HepG2 (cell line): ENCODE measurements around the gene LSM14B. TPM values are rescaled to one million over a fixed set of nuclear protein-coding genes. Genes with fewer than 3 reads are reported as not detected.
A peak's percentile ranks its signal among the peaks of the same experiment; 100 is the strongest.

Experiments used
- ARID2 ChIP-seq: sonication (generic); formaldehyde crosslinking; IDR thresholded peaks from 2 replicates; pipeline ENCODE4 v1.8.1; 2022; ENCODE audit warnings: mild to moderate bottlenecking, missing genetic modification reagents, borderline replicate concordance
- ARID4A ChIP-seq: sonication (generic); formaldehyde crosslinking; IDR thresholded peaks from 2 replicates; pipeline ENCODE4 v1.5.0; 2020; ENCODE audit warnings: mild to moderate bottlenecking, missing genetic modification reagents, borderline replicate concordance
- ARNT2 ChIP-seq: sonication (generic); formaldehyde crosslinking; IDR thresholded peaks from 2 replicates; pipeline ENCODE4 v1.8.0; 2022; ENCODE audit warnings: mild to moderate bottlenecking, low read depth, missing genetic modification reagents, moderate library complexity
- ATF4 ChIP-seq, 2 experiments: fragments of 450-650 bp in 1 of 2; sonication (generic) in 1 of 2; formaldehyde crosslinking; IDR thresholded peaks; 2 replicates each; pipeline versions ENCODE4 v1.5.0 to v1.8.0; 2020 to 2022; ENCODE audit warnings: mild to moderate bottlenecking in 1 of 2, missing genetic modification reagents in 1 of 2
- GABPA ChIP-seq, 2 experiments: IDR thresholded peaks; 2 replicates each; pipeline ENCODE4 v1.6.1; 2011 to 2016; ENCODE audit warnings: low read depth in 2 of 2, low read length in 1 of 2, missing biosample characterization in 1 of 2, missing genetic modification characterization in 1 of 2
- HCFC1 ChIP-seq: fragments of 150-350 bp; IDR thresholded peaks from 2 replicates; pipeline ENCODE4 v1.6.1; 2014; ENCODE audit warnings: low read depth, low read length
- HIVEP1 ChIP-seq: sonication (generic); formaldehyde crosslinking; IDR thresholded peaks from 2 replicates; pipeline ENCODE4 v1.4.0; 2020; ENCODE audit warnings: mild to moderate bottlenecking, missing genetic modification reagents
- ISX ChIP-seq: sonication (generic); formaldehyde crosslinking; conservative IDR thresholded peaks from 2 replicates; pipeline ENCODE4 v1.5.0; 2020; ENCODE audit warnings: missing genetic modification reagents
- KLF16 ChIP-seq, 2 experiments: sonication (generic) in 1 of 2; formaldehyde crosslinking in 1 of 2; IDR thresholded peaks; 2 replicates each; pipeline versions ENCODE4 v1.6.1 to v1.8.0; 2016 to 2023; ENCODE audit warnings: missing genetic modification reagents in 2 of 2, missing compliant biosample characterization in 1 of 2
- MAFF ChIP-seq: IDR thresholded peaks from 2 replicates; pipeline ENCODE4 v1.6.1; 2011; ENCODE audit warnings: low read depth, low read length, improper control_type of control experiment
- PLSCR1 ChIP-seq: sonication (generic); formaldehyde crosslinking; IDR thresholded peaks from 2 replicates; pipeline ENCODE4 v1.5.0; 2020; ENCODE audit warnings: missing genetic modification reagents, mild to moderate bottlenecking, borderline replicate concordance
- PPARG ChIP-seq: conservative IDR thresholded peaks from 2 replicates; pipeline ENCODE4 v1.6.1; 2016; ENCODE audit warnings: missing biosample characterization, missing genetic modification reagents
- RBM39 ChIP-seq: fragments of 200-400 bp; formaldehyde crosslinking; IDR thresholded peaks from one replicate; pipeline ENCODE4 v1.6.1; 2018; ENCODE audit warnings: antibody characterized with exemption, mild to moderate bottlenecking, low read depth, low read length; ENCODE audit not compliant: poor library complexity, severe bottlenecking
- ZEB1 ChIP-seq: IDR thresholded peaks from 2 replicates; pipeline ENCODE4 v1.6.1; 2012; ENCODE audit warnings: mild to moderate bottlenecking, low read depth, inconsistent platforms; ENCODE audit not compliant: insufficient replicate concordance
- ZFP62 ChIP-seq: sonication (generic); formaldehyde crosslinking; IDR thresholded peaks from 2 replicates; pipeline ENCODE4 v1.4.0; 2020; ENCODE audit warnings: missing genetic modification reagents
- ZNF136 ChIP-seq: sonication (generic); formaldehyde crosslinking; IDR thresholded peaks from 2 replicates; pipeline ENCODE4 v1.8.1; 2022; ENCODE audit warnings: low read depth, mild to moderate bottlenecking, moderate library complexity, missing genetic modification reagents
- ZNF160 ChIP-seq: sonication (generic); formaldehyde crosslinking; IDR thresholded peaks from 2 replicates; pipeline ENCODE4 v1.8.0; 2022; ENCODE audit warnings: mild to moderate bottlenecking, inconsistent platforms, missing genetic modification reagents
- ZNF235 ChIP-seq: sonication (generic); formaldehyde crosslinking; IDR thresholded peaks from 2 replicates; pipeline ENCODE4 v1.8.1; 2023; ENCODE audit warnings: mild to moderate bottlenecking, missing genetic modification reagents, borderline replicate concordance
- ZNF44 ChIP-seq: sonication (generic); formaldehyde crosslinking; IDR thresholded peaks from 2 replicates; pipeline ENCODE4 v1.5.1; 2020; ENCODE audit warnings: mild to moderate bottlenecking, missing genetic modification reagents
- ZNF550 ChIP-seq: sonication (generic); formaldehyde crosslinking; IDR thresholded peaks from 2 replicates; pipeline ENCODE4 v1.4.0; 2020; ENCODE audit warnings: mild to moderate bottlenecking, missing genetic modification reagents, borderline replicate concordance
- ZNF556 ChIP-seq: sonication (generic); formaldehyde crosslinking; IDR thresholded peaks from 2 replicates; pipeline ENCODE4 v1.4.0; 2020; ENCODE audit warnings: mild to moderate bottlenecking, missing genetic modification reagents, borderline replicate concordance
- ZNF564 ChIP-seq: sonication (generic); formaldehyde crosslinking; IDR thresholded peaks from 2 replicates; pipeline ENCODE4 v1.8.1; 2023; ENCODE audit warnings: mild to moderate bottlenecking, missing genetic modification reagents
- ZNF605 ChIP-seq: sonication (generic); formaldehyde crosslinking; IDR thresholded peaks from 2 replicates; pipeline ENCODE4 v1.8.0; 2022; ENCODE audit warnings: mild to moderate bottlenecking, missing genetic modification reagents
- ZSCAN22 ChIP-seq: sonication (generic); formaldehyde crosslinking; IDR thresholded peaks from 2 replicates; pipeline ENCODE4 v1.4.0; 2020; ENCODE audit warnings: mild to moderate bottlenecking, missing genetic modification reagents
- polyA plus RNA-seq, 8 experiments: library from polyadenylated mRNA; depleted of rRNA in 3 of 8; stranded (reverse) in 7 of 8; unstranded in 1 of 8; fragments of >200 nt; fragmentation: Illumina TruSeq in 4 of 8; extraction: Trizol in 4 of 8; gene quantifications; 2 replicates each; pipeline versions ENCODE4 v1.2.1 to v1.2.3, GENCODE V29; 2011 to 2016; ENCODE audit warnings: low read depth in 4 of 8, missing spikeins in 1 of 8, mixed read lengths in 1 of 8; ENCODE audit not compliant: insufficient read depth in 1 of 8
- total RNA-seq, 5 experiments: library from RNA; depleted of rRNA; stranded (reverse); fragments of >200 nt; fragmentation: Illumina TruSeq; extraction: Trizol; gene quantifications; 2 replicates each; pipeline ENCODE4 v1.2.3, GENCODE V29; 2016; ENCODE audit warnings: low read depth in 1 of 5

LSM14B gene
- total and polyA plus RNA-seq, 2 of the 13 experiments (the other 11 are each of a cell fraction or from before 2014, with no cell fraction given): 43.3 to 79.2 TPM

- TF ChIP-seq ARID4A (CRISPR knock-in tag) (peak; percentile 52; the same call in 1 of the 2 replicates), HCFC1 (no peak), RBM39 (peak; percentile 72), ZNF605 (CRISPR knock-in tag) (no peak), ISX (CRISPR knock-in tag) (no peak), ZNF556 (peak; percentile 72; the same call in 1 of the 2 replicates), ZNF136 (CRISPR knock-in tag) (no peak), ZNF550 (CRISPR knock-in tag) (no peak), ZSCAN22 (CRISPR knock-in tag) (no peak), ARID2 (CRISPR knock-in tag) (no peak), PPARG (no peak), HIVEP1 (CRISPR knock-in tag) (no peak), ZEB1 (no peak), KLF16 (CRISPR knock-in tag; IDR thresholded peaks at IDR 0.05) (no peak; a peak in 1 of 4 replicates), GABPA (IDR thresholded peaks at IDR 0.05; ENCODE audit: low read depth, low read length) (no peak), GABPA (CRISPR knock-in tag; IDR thresholded peaks at IDR 0.05; ENCODE audit: low read depth) (no peak), PLSCR1 (no peak), MAFF (no peak), ARNT2 (peak; percentile 53; the same call in 1 of the 2 replicates), ZNF160 (no peak), ZNF564 (no peak), ZFP62 (no peak), ZNF44 (CRISPR knock-in tag) (no peak), ZNF235 (CRISPR knock-in tag) (no peak), ATF4 (CRISPR knock-in tag; IDR thresholded peaks at IDR 0.05) (no peak)
Observed at GRCh38 chr20:62156592-62157386, 34.5 kb downstream of the LSM14B start (continued).
